Left ventricle myocardium inferior (tissue), 1 donor: ENCODE data around the gene KCNQ1. TPM values are rescaled to one million over a fixed set of nuclear protein-coding genes. Genes with fewer than 3 reads are reported as not detected.

Source experiments
- DNase-seq: peaks from one replicate; pipeline ENCODE4 v3.0.0-alpha.2; 2020
- H3K27ac ChIP-seq: fragments of 200-600 bp; replicated peaks from 2 replicates; pipeline ENCODE4 v1.8.0; 2021
- H3K27me3 ChIP-seq: fragments of 200-600 bp; 2 replicates; pipeline ENCODE4 v1.8.0; 2021; ENCODE audit warnings: low read depth
- H3K36me3 ChIP-seq: fragments of 200-600 bp; 2 replicates; pipeline ENCODE4 v1.8.0; 2021
- H3K4me1 ChIP-seq: fragments of 200-600 bp; 2 replicates; pipeline ENCODE4 v1.8.0; 2021
- H3K4me3 ChIP-seq: fragments of 200-600 bp; 2 replicates; pipeline ENCODE4 v1.8.0; 2021; ENCODE audit warnings: mild to moderate bottlenecking, moderate library complexity
- H3K9me3 ChIP-seq: fragments of 200-600 bp; replicated peaks from 2 replicates; pipeline ENCODE4 v1.8.0; 2021
- intact Hi-C: fragments of 100-400 bp; cut with micrococcal nuclease; formaldehyde crosslinking; loops from one replicate; pipeline ENCODE4 v1.11.0; 2022
- total RNA-seq: library from RNA; stranded (reverse); fragmentation: NEBNext Ultra II Directional; extraction: Animal tissue kit (Norgen Biotek cat#: 25700); gene quantifications from one replicate; pipeline ENCODE4 v1.2.1, GENCODE V29; 2021
- TF ChIP-seq, protein P1 (sequence below): fragments of 200-600 bp; IDR thresholded peaks from 2 replicates; pipeline ENCODE4 v1.8.0; 2021; ENCODE audit warnings: antibody characterized with exemption, mild to moderate bottlenecking, borderline replicate concordance
- donor health status: DM: no; HTN: yes; CAD: no; lungs with severe emphysema.

The KCNQ1 gene
- total RNA-seq, 1 donor from 2014 or later: 41.8 TPM

DNA sequence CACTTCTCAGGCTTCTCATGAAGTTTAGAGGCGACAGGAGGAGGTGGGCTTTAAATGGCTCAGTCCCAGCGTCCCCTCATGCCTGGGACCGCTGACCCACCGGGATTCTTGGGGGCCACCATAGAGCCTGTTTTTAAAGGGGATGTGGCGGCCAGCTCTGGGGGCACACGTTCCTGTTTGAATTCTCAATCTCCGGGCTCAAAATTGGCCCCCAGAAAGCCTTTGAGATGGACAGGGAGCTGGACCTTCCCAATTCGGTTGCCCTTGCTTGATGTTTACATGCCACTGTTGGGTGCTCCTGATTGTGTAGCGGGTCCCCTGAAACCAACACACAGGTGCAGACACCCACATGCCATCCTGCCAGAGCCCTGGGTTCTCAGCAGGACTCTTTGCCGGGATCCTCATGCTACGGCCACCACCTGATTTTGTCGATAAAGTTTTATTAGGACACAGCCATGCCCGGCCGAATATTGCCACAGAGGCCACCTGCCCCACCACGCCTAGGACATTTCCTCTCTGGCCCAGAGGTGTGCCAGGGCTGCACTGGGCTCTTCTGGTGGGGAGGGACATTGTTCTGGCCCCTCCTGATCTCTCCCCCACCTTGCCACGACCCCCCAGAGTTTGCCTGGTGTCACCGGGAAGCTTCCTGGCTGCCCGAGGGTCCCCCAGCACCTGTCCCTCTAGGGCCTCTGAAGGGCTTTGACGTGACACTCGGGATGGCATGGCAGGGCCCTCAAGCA lies 71.6 kb downstream of the KCNQ1 start:
- TF ChIP-seq, protein P1, sequence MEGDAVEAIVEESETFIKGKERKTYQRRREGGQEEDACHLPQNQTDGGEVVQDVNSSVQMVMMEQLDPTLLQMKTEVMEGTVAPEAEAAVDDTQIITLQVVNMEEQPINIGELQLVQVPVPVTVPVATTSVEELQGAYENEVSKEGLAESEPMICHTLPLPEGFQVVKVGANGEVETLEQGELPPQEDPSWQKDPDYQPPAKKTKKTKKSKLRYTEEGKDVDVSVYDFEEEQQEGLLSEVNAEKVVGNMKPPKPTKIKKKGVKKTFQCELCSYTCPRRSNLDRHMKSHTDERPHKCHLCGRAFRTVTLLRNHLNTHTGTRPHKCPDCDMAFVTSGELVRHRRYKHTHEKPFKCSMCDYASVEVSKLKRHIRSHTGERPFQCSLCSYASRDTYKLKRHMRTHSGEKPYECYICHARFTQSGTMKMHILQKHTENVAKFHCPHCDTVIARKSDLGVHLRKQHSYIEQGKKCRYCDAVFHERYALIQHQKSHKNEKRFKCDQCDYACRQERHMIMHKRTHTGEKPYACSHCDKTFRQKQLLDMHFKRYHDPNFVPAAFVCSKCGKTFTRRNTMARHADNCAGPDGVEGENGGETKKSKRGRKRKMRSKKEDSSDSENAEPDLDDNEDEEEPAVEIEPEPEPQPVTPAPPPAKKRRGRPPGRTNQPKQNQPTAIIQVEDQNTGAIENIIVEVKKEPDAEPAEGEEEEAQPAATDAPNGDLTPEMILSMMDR: no peak
- H3K27me3 ChIP-seq: no peaks in the 10 kb centered on the region
- no peak for DNase-seq
- H3K9me3 ChIP-seq: no peaks in the 10 kb centered on the region
- H3K4me1 ChIP-seq: peaks cover 49% of the 10 kb centered on the region
- H3K36me3 ChIP-seq: no peaks in the 10 kb centered on the region
- H3K4me3 ChIP-seq: no peak overlapping the region
- intact Hi-C loops: no loop called here
- H3K27ac ChIP-seq: no peak overlapping the region

DNA sequence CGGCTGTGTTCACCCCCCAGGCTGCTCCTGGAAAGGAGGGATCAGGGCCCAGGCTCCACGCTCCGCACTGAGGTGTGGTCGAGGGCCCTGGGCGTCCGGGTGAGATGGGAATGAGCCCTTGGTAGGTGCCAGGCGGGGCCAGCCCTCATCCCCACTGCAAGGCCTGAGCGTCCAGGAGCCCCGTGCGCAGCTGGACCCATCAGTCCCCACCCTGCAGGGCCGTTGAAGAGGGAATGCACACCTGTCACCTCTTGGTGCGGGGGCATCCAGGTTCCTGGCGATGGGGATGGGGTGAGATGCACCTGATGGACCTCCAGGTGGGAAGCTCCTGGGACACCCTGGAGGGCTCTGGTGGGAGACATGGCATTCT lies 72.2 kb downstream of the KCNQ1 start:
- no peaks in the 10 kb centered on the region for H3K9me3 ChIP-seq
- no peak overlapping the region for H3K27ac ChIP-seq
- no peaks in the 10 kb centered on the region for H3K27me3 ChIP-seq
- peaks cover 44% of the 10 kb centered on the region for H3K4me1 ChIP-seq
- TF ChIP-seq, protein P1: no peak
- H3K4me3 ChIP-seq: no peak overlapping the region
- peak; percentile 12 for DNase-seq
- intact Hi-C loops: no loop called here
- H3K36me3 ChIP-seq: no peaks in the 10 kb centered on the region

DNA sequence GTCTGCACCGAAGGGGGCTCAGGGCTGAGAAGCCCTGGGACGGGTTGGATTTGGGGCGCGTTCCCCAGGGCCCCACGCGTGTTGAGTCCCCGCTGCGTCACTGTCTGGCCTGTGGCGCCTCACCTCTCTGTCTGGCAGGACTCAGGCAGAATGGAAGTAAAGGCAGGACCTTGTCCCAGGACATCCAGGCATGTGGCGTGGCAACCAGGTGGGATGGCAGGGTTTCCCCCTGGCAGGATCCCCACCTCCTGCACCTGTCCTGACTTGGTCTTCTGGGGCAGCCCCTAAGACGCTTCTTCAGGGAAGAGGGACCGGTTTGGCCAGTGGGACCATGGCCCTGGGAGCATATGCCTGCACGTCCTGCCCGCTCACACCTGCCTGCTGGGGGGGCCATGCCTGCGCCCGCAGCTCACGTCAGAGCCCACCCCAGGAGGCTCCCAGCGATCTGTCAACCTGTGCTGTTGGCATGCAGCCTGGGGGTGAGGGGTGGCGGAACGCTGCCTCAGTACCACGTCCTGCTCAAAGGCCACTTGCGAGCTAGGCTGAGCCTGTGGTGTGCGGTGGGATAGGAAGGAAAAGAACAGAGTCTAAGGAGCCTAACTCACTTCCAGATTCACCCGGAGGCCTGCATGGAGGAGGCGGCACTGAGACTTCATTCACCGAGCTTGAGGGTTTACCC lies 72.7 kb downstream of the KCNQ1 start:
- TF ChIP-seq, protein P1: no peak
- Histone ChIP-seq H3K36me3 (no peaks in the 10 kb centered on the region), H3K4me3 (no peak overlapping the region), H3K9me3 (no peaks in the 10 kb centered on the region), H3K27me3 (no peaks in the 10 kb centered on the region), H3K27ac (no peak overlapping the region), H3K4me1 (peaks cover 38% of the 10 kb centered on the region)
- intact Hi-C loops: no loop called here
- peak; percentile 8 for DNase-seq

DNA sequence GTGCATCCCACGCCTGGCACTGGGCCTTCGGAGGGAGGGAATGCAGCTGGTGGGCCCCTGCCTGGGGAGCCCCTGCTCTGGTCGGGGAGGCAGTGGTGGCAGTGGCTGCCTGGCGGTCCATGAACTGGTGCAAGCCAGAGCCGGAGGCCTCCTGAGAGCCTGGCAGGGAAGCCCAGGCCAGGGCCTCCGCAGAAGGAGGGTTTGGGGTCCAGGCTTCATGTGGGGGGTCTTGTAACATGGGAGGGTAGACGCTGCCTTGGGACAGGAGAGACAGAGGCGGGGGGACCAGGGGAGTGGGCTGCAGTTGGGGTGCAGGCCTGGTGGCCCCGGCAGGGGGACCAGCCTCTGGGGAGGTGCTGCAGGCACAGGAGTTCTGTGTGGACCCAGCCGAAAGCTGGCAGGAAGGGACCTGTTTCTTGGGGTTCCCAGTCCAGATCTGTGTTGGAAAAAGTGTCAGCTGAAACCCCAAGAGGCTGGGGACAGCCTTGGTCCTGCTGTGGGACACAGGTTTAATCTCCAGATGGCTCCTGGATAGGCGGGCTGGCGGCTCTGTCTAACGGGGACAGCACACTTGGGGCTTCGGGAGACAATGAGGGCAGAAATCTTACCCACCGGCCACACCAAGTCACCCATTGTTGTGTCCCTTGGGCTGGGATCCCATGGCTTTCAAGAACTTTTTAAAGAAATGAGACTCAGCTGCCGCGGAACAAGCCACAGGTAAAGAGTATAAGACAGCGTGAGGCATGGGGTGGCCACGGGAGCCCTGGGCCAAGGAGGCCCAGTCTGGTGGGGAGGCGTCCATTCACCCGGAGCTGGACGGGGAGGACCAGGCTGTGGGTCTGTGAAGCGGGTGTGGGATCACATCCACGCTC lies 73.5 kb downstream of the KCNQ1 start:
- DNase-seq: peak; percentile 11
- no peak overlapping the region for H3K27ac ChIP-seq
- H3K4me1 ChIP-seq: peaks cover 30% of the 10 kb centered on the region
- TF ChIP-seq, protein P1: no peak
- no peak overlapping the region for H3K4me3 ChIP-seq
- no peaks in the 10 kb centered on the region for H3K36me3 ChIP-seq
- intact Hi-C loops: no loop called here
- no peaks in the 10 kb centered on the region for H3K27me3 ChIP-seq
- no peaks in the 10 kb centered on the region for H3K9me3 ChIP-seq

DNA sequence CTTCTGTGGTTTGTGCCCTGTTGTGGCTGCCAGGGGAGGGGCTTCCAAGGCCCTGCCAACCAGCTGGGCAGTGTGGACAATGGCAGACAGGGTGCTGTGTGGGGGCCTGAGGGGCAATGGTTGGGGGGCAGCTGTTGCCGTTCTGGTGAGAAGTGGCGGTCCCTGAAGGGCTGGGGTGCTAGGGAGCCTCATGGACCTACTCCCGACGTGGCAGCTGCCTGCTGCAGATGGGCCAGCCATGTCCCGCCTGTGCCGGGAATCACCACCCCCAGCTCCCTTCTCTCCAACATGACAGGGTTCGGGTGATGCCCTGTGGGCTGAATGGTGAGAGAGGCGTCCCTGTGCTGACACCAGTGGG lies 74.2 kb downstream of the KCNQ1 start:
- Histone ChIP-seq H3K36me3 (no peaks in the 10 kb centered on the region), H3K27ac (no peak overlapping the region), H3K27me3 (no peaks in the 10 kb centered on the region), H3K9me3 (no peaks in the 10 kb centered on the region), H3K4me1 (peaks cover 24% of the 10 kb centered on the region), H3K4me3 (no peak overlapping the region)
- TF ChIP-seq, protein P1: no peak
- intact Hi-C loops: no loop called here
- peak; percentile 10 for DNase-seq
